B cell (primary cell): ENCODE results near the gene C20orf202. TPM values are rescaled to one million over a fixed set of nuclear protein-coding genes. Genes with fewer than 3 reads are reported as not detected.

ENCODE experiments used
- ATAC-seq: fragments of 200-7000 bp; cut with Tn5 transposase; one replicate; pipeline ENCODE4 v1.10.0; 2021; ENCODE audit warnings: low read depth, mild to moderate bottlenecking, moderate number of reproducible peaks, moderate library complexity
- CTCF ChIA-PET: fragments of 350-600 bp; sonication (Branson Sonifier 250); formaldehyde crosslinking; loops from one replicate; lab custom pipeline; 2021; ENCODE audit warnings: antibody characterized with exemption, inconsistent platforms; lab: Charles Lee
- POLR2A ChIA-PET: fragments of 350-600 bp; sonication (Branson Sonifier 250); formaldehyde crosslinking; loops from one replicate; lab custom pipeline; 2021; ENCODE audit warnings: antibody characterized with exemption; lab: Charles Lee
- DNase-seq: peaks from one replicate; pipeline ENCODE4 v3.0.0; 2013
- H2AFZ ChIP-seq: 2 replicates; pipeline ENCODE4 v1.6.1; 2012; ENCODE audit warnings: mild to moderate bottlenecking, low read depth, low read length; ENCODE audit not compliant: insufficient read depth, poor library complexity, severe bottlenecking
- H3K27ac ChIP-seq, 2 donors: 1 replicate in 1 of 2; 2 replicates in 1 of 2; pipeline ENCODE4 v1.5.1; 2012 to 2013; ENCODE audit warnings: low read length in 2 of 2, mild to moderate bottlenecking in 2 of 2, moderate library complexity in 1 of 2
- H3K27me3 ChIP-seq, 4 experiments: fragments of 200-600 bp in 1 of 4; sonication (generic) in 1 of 4; replicated peaks in 1 of 4; 1 replicate in 2 of 4; 2 replicates in 2 of 4; pipeline versions ENCODE4 v1.6.1 to v1.7.0; 2013 to 2016; ENCODE audit warnings: low read length in 3 of 4, mild to moderate bottlenecking in 2 of 4, mixed read lengths in 1 of 4, moderate library complexity in 1 of 4; ENCODE audit not compliant: insufficient read depth in 4 of 4, control insufficient read depth in 3 of 4; ENCODE audit errors: control extremely low read depth in 1 of 4
- H3K36me3 ChIP-seq, 2 experiments: replicated peaks in 1 of 2; 1 replicate in 1 of 2; 2 replicates in 1 of 2; pipeline versions ENCODE4 v1.6.1 to v1.7.1; 2013; ENCODE audit warnings: low read length in 1 of 2; ENCODE audit not compliant: insufficient read depth in 2 of 2, control insufficient read depth in 1 of 2; ENCODE audit errors: control extremely low read depth in 1 of 2, extremely low read depth in 1 of 2
- H3K4me1 ChIP-seq, 2 donors: fragments of 200-600 bp in 1 of 2; sonication (generic) in 1 of 2; 1 replicate in 1 of 2; 2 replicates in 1 of 2; pipeline versions ENCODE4 v1.5.1 to v1.6.1; 2013 to 2017; ENCODE audit warnings: low read length in 2 of 2; ENCODE audit not compliant: control insufficient read depth in 2 of 2, insufficient read depth in 2 of 2
- H3K4me2 ChIP-seq: replicated peaks from 2 replicates; pipeline ENCODE3; 2012; ENCODE audit warnings: mild to moderate bottlenecking, low read depth, low read length; ENCODE audit not compliant: poor library complexity, severe bottlenecking
- H3K4me3 ChIP-seq, 5 experiments: fragments of 200-600 bp in 1 of 5; sonication (generic) in 1 of 5; 1 replicate in 3 of 5; 2 replicates in 2 of 5; pipeline versions ENCODE4 v1.5.1 to v1.7.0; 2011 to 2016; ENCODE audit warnings: low read length in 4 of 5, mild to moderate bottlenecking in 4 of 5, low read depth in 2 of 5, control low read depth in 1 of 5, moderate library complexity in 1 of 5; ENCODE audit not compliant: insufficient read depth in 1 of 5; ENCODE audit errors: control extremely low read depth in 1 of 5, extremely low read depth in 1 of 5
- H3K79me2 ChIP-seq: fragments of 200-600 bp; sonication (generic); one replicate; pipeline ENCODE4 v1.6.0; 2016; ENCODE audit warnings: low read length; ENCODE audit not compliant: control insufficient read depth, insufficient read depth
- H3K9ac ChIP-seq: fragments of 200-600 bp; sonication (generic); 2 replicates; pipeline ENCODE4 v1.6.1; 2017; ENCODE audit warnings: mild to moderate bottlenecking, low read length, moderate library complexity
- H3K9me3 ChIP-seq, 3 donors: one replicate each; pipeline versions ENCODE4 v1.6.1 to v1.7.1; 2013; ENCODE audit warnings: low read length in 2 of 3; ENCODE audit not compliant: control insufficient read depth in 2 of 3, insufficient read depth in 1 of 3; ENCODE audit errors: control extremely low read depth in 1 of 3
- H4K20me1 ChIP-seq: 2 replicates; pipeline ENCODE4 v1.6.0; 2012; ENCODE audit warnings: mild to moderate bottlenecking, low read length; ENCODE audit not compliant: insufficient read depth, control insufficient read depth, poor library complexity, severe bottlenecking
- H3K27ac Mint-ChIP-seq: one replicate; pipeline ENCODE4 v1.8.0; 2021; ENCODE audit warnings: mixed read lengths
- H3K27me3 Mint-ChIP-seq: one replicate; pipeline ENCODE4 v1.8.0; 2021; ENCODE audit warnings: mixed read lengths
- H3K4me1 Mint-ChIP-seq: one replicate; pipeline ENCODE4 v1.8.0; 2021; ENCODE audit warnings: mixed read lengths
- H3K4me3 Mint-ChIP-seq: one replicate; pipeline ENCODE4 v1.8.0; 2021; ENCODE audit warnings: mixed read lengths
- H3K9me3 Mint-ChIP-seq: one replicate; pipeline ENCODE4 v1.8.0; 2022; ENCODE audit warnings: mixed read lengths; ENCODE audit not compliant: insufficient read depth
- CTCF ChIP-seq: fragments of 200-600 bp; IDR thresholded peaks from one replicate; pipeline ENCODE4 v1.8.0; 2022; ENCODE audit warnings: antibody characterized with exemption, mild to moderate bottlenecking
- EZH2 ChIP-seq: IDR thresholded peaks from 2 replicates; pipeline ENCODE4 v1.6.1; 2012; ENCODE audit warnings: borderline replicate concordance, low read depth, mild to moderate bottlenecking, moderate library complexity, low read length; ENCODE audit not compliant: insufficient read depth, poor library complexity, severe bottlenecking
- WGBS: methylation state at CpG from one replicate; pipeline ENCODE4 v1.1.5; 2013; ENCODE audit warnings: missing lambda C conversion rate; ENCODE audit not compliant: insufficient coverage; 5-methylcytosine and 5-hydroxymethylcytosine counted together
- intact Hi-C: fragments of 100-400 bp; cut with micrococcal nuclease; formaldehyde crosslinking; loops from one replicate; pipeline ENCODE4 v1.10.0; 2022
- polyA plus RNA-seq: library from polyadenylated mRNA; depleted of rRNA; stranded (reverse); fragments of >200 nt; gene quantifications from 2 replicates; pipeline ENCODE4 v1.2.3, GENCODE V29; 2012
- total RNA-seq, 2 donors: library from RNA; stranded (reverse); fragments of 120-200 nt in 1 of 2; gene quantifications; 1 replicate in 1 of 2; 2 replicates in 1 of 2; pipeline versions ENCODE4 v1.2.3 to v1.2.4, GENCODE V29; 2013 to 2022

Gene C20orf202
- total and polyA plus RNA-seq, 2 donors (not counting 1 experiment from before 2014, with no cell fraction given) = 0.07 TPM; not detected in 1

GRCh38 chr20:1188347-1188746 lies 14.9 kb upstream of the C20orf202 start:
- ATAC-seq (no peak), DNase-seq (no peak)
- Histone ChIP-seq H3K4me1 (peaks cover 0 to 6% of the 10 kb centered on the region in 2 donors), H2AFZ (no peak overlapping the region), H3K4me2 (no peak overlapping the region), H4K20me1 (no peaks in the 10 kb centered on the region), H3K9me3 (no peaks in the 10 kb centered on the region), H3K4me3 (no peak overlapping the region), H3K9ac (no peak overlapping the region), H3K36me3 (no peaks in the 10 kb centered on the region), H3K27me3 (peaks cover 0 to 31% (median 15%) of the 10 kb centered on the region in 4 experiments), H3K79me2 (no peaks in the 10 kb centered on the region), H3K27ac (no peak overlapping the region)
- CTCF ChIA-PET = interaction anchor here (1.0 kb wide), 1 partner anchor 25 kb away, joined by 4 read pairs; no protein-coding TSS in a partner anchor
- no peak overlapping the region for H3K27ac Mint-ChIP-seq
- no peak for TF ChIP-seq EZH2
- no peak for TF ChIP-seq CTCF
- intact Hi-C loops = no loop called here
- WGBS = 100% methylated on average over 1 of the region's 1 CpG
- POLR2A ChIA-PET = no interaction called here
- no peak overlapping the region for H3K4me3 Mint-ChIP-seq
- peaks cover 29% of the 10 kb centered on the region for H3K27me3 Mint-ChIP-seq
- H3K9me3 Mint-ChIP-seq = no peaks in the 10 kb centered on the region
- peaks cover 12% of the 10 kb centered on the region for H3K4me1 Mint-ChIP-seq

- WGBS = 39% methylated on average over 1 of the region's 1 CpG
- intact Hi-C loops = no loop called here
- no peak overlapping the region for H3K27ac Mint-ChIP-seq
- H3K27me3 Mint-ChIP-seq = peaks cover 15% of the 10 kb centered on the region
- CTCF ChIA-PET = no interaction called here
- no peak overlapping the region for H3K4me3 Mint-ChIP-seq
- H3K4me2 ChIP-seq = no peak overlapping the region
- DNase-seq (no peak), ATAC-seq (no peak)
- no peaks in the 10 kb centered on the region for H3K36me3 ChIP-seq
- TF ChIP-seq EZH2 = no peak
- no peak for TF ChIP-seq CTCF
- peaks cover 0 to 17% (median 9%) of the 10 kb centered on the region in 4 experiments for H3K27me3 ChIP-seq
- no peak overlapping the region for H3K4me3 ChIP-seq
- no peaks in the 10 kb centered on the region for H3K79me2 ChIP-seq
- POLR2A ChIA-PET = no interaction called here
- H3K27ac ChIP-seq = no peak overlapping the region
- H4K20me1 ChIP-seq = no peaks in the 10 kb centered on the region
- H3K9me3 Mint-ChIP-seq = no peaks in the 10 kb centered on the region
- no peaks in the 10 kb centered on the region for H3K9me3 ChIP-seq
- no peaks in the 10 kb centered on the region for H3K4me1 ChIP-seq
- H3K4me1 Mint-ChIP-seq = peaks cover 5% of the 10 kb centered on the region
- no peak overlapping the region for H3K9ac ChIP-seq
- no peak overlapping the region for H2AFZ ChIP-seq
Observed at GRCh38 chr20:1189827-1190226, 13.4 kb upstream of the C20orf202 start.
